PC-9 (cell line): ENCODE measurements around the gene GAGE2A.
"Not testable (repeated sequence)": the region's sequence is repeated elsewhere in the genome, so short reads cannot be mapped to it uniquely, and the experiment has no call there.

Experiments
- CTCF ChIP-seq: fragments of 200-600 bp; sonication (generic); conservative IDR thresholded peaks from 2 replicates; pipeline ENCODE4 v1.6.1; 2017; ENCODE audit warnings: mixed run types, antibody characterized with exemption, mild to moderate bottlenecking, moderate library complexity
- EZH2 ChIP-seq: fragments of 200-600 bp; sonication (generic); IDR thresholded peaks from 2 replicates; pipeline ENCODE4 v1.8.0; 2017; ENCODE audit warnings: antibody characterized with exemption, low read depth

GRCh38 chrX:49570100-49570499 is 19.2 kb upstream of the GAGE2A start, which contains the start of gene GAGE12G:
- TF ChIP-seq CTCF, EZH2: not testable (repeated sequence)
